PC-3 (cell line): ENCODE results near the gene PANK4. TPM values are rescaled to one million over a fixed set of nuclear protein-coding genes. Genes with fewer than 3 reads are reported as not detected.
"Not testable (repeated sequence)": the region's sequence is repeated elsewhere in the genome, so short reads cannot be mapped to it uniquely, and the experiment has no call there.

ENCODE experiments used
- ATAC-seq: fragments of 200-7000 bp; cut with Tn5 transposase; 2 replicates; pipeline ENCODE4 v1.9.1; 2020; ENCODE audit warnings: mild to moderate bottlenecking, moderate library complexity
- BruUV-seq: library from RNA; stranded (reverse); fragments of 400-500 nt; replicated peaks from 2 replicates; lab custom pipeline; 2021; lab: Mats Ljungman, UMichigan
- CTCF ChIA-PET: fragments of 300-600 bp; sonication (Branson Sonifier 250); formaldehyde crosslinking; loops from one replicate; lab custom pipeline; 2022; ENCODE audit warnings: antibody characterized with exemption; lab: Charles Lee
- POLR2A ChIA-PET: fragments of 300-600 bp; sonication (Branson Sonifier 250); formaldehyde crosslinking; loops from one replicate; lab custom pipeline; 2022; ENCODE audit warnings: antibody characterized with exemption; ENCODE audit not compliant: unreplicated experiment; lab: Charles Lee
- DNase-seq: peaks from one replicate; pipeline ENCODE4 v3.0.0-alpha.2; 2015
- H2AFZ ChIP-seq: fragments of 300-600 bp; sonication (generic); 2 replicates; pipeline ENCODE4 v1.6.0; 2016; ENCODE audit warnings: antibody characterized with exemption, low read length
- H3F3A ChIP-seq: fragments of 300-600 bp; sonication (generic); one replicate; pipeline ENCODE4 v1.6.0; 2017; ENCODE audit warnings: antibody characterized with exemption, low read length, control low read depth, mild to moderate bottlenecking; ENCODE audit not compliant: unreplicated experiment
- H3K27ac ChIP-seq: fragments of 300-600 bp; sonication (generic); 2 replicates; pipeline ENCODE4 v1.5.1; 2016; ENCODE audit warnings: mild to moderate bottlenecking, low read length
- H3K27me3 ChIP-seq: fragments of 300-600 bp; sonication (generic); 2 replicates; pipeline ENCODE4 v1.6.1; 2016; ENCODE audit warnings: low read length, mixed read lengths
- H3K36me3 ChIP-seq: fragments of 300-600 bp; sonication (generic); 2 replicates; pipeline ENCODE4 v1.6.1; 2016; ENCODE audit warnings: low read depth, mixed run types, low read length, mixed read lengths
- H3K4me1 ChIP-seq: fragments of 300-600 bp; sonication (generic); 2 replicates; pipeline ENCODE4 v1.5.1; 2016; ENCODE audit warnings: low read length; ENCODE audit not compliant: insufficient read depth
- H3K4me2 ChIP-seq: fragments of 300-600 bp; sonication (generic); 2 replicates; pipeline ENCODE4 v1.6.0; 2016; ENCODE audit warnings: low read length
- H3K4me3 ChIP-seq: fragments of 300-600 bp; sonication (generic); 2 replicates; pipeline ENCODE4 v1.5.1; 2016; ENCODE audit warnings: mild to moderate bottlenecking, low read length, mixed read lengths
- H3K79me2 ChIP-seq: fragments of 300-600 bp; sonication (generic); 2 replicates; pipeline ENCODE4 v1.6.1; 2017; ENCODE audit warnings: low read length, mixed read lengths
- H3K9ac ChIP-seq: fragments of 300-600 bp; sonication (generic); 2 replicates; pipeline ENCODE4 v1.6.0; 2016; ENCODE audit warnings: mild to moderate bottlenecking, low read length
- H3K9me2 ChIP-seq: fragments of 300-600 bp; sonication (generic); replicated peaks from 2 replicates; pipeline ENCODE4 v1.6.1; 2016; ENCODE audit warnings: mixed run types, low read length, mixed read lengths
- H3K9me3 ChIP-seq: fragments of 300-600 bp; sonication (generic); 2 replicates; pipeline ENCODE4 v1.6.1; 2016; ENCODE audit warnings: low read length, mixed read lengths
- H4K20me1 ChIP-seq: fragments of 300-600 bp; sonication (generic); 2 replicates; pipeline ENCODE4 v1.6.1; 2016; ENCODE audit warnings: low read length, mixed read lengths
- CTCF ChIP-seq: fragments of 300-600 bp; sonication (generic); conservative IDR thresholded peaks from 2 replicates; pipeline ENCODE4 v1.5.1; 2017; ENCODE audit warnings: antibody characterized with exemption, low read depth, mild to moderate bottlenecking, low read length
- EZH2 ChIP-seq: fragments of 300-600 bp; sonication (generic); IDR thresholded peaks from one replicate; pipeline ENCODE4 v1.6.1; 2017; ENCODE audit warnings: antibody characterized with exemption, mild to moderate bottlenecking, low read length; ENCODE audit not compliant: unreplicated experiment
- EZH2phosphoT487 ChIP-seq: fragments of 300-600 bp; sonication (generic); IDR thresholded peaks from 2 replicates; pipeline ENCODE4 v1.6.1; 2018; ENCODE audit warnings: mild to moderate bottlenecking, antibody characterized with exemption, low read length, borderline replicate concordance
- intact Hi-C: fragments of 100-400 bp; cut with micrococcal nuclease; formaldehyde crosslinking; loops from 2 replicates; pipeline ENCODE4 v1.9.0; 2023
- total RNA-seq: library from RNA; depleted of rRNA; stranded (reverse); fragments of >200 nt; gene quantifications from 2 replicates; pipeline ENCODE4 v1.2.3, GENCODE V29; 2014

The PANK4 gene
- total RNA-seq, 1 experiment from 2014 or later = 69.4 TPM

- no peaks in the 10 kb centered on the region for H3K36me3 ChIP-seq
- no peak for DNase-seq
- H4K20me1 ChIP-seq = no peaks in the 10 kb centered on the region
- intact Hi-C loops = no loop called here
- no peak for ATAC-seq
- H3K4me3 ChIP-seq = no peak overlapping the region
- H3K4me2 ChIP-seq = no peak overlapping the region
- no peaks in the 10 kb centered on the region for H3K27me3 ChIP-seq
- no peak overlapping the region for H2AFZ ChIP-seq
- H3K79me2 ChIP-seq = no peaks in the 10 kb centered on the region
- POLR2A ChIA-PET = no interaction called here
- no peak overlapping the region for H3K9ac ChIP-seq
- no peaks in the 10 kb centered on the region for H3K9me2 ChIP-seq
- no TSS peak for BruUV-seq
- no peak for TF ChIP-seq EZH2phosphoT487
- no peak for TF ChIP-seq EZH2
- TF ChIP-seq CTCF = no peak
- CTCF ChIA-PET = no interaction called here
- H3K27ac ChIP-seq = no peak overlapping the region
- no peaks in the 10 kb centered on the region for H3K9me3 ChIP-seq
- H3F3A ChIP-seq = no peaks in the 10 kb centered on the region
- peaks cover 15% of the 10 kb centered on the region for H3K4me1 ChIP-seq
Observed at GRCh38 chr1:2553871-2554620, 27.6 kb upstream of the PANK4 start.

- BruUV-seq, H3K9me2 ChIP-seq, H3K4me2 ChIP-seq, H3K9me3 ChIP-seq, H3K36me3 ChIP-seq, H3K27ac ChIP-seq, POLR2A ChIA-PET, H3K9ac ChIP-seq, H3K27me3 ChIP-seq, H3K79me2 ChIP-seq, DNase-seq, intact Hi-C loops, H4K20me1 ChIP-seq, CTCF ChIA-PET, H2AFZ ChIP-seq, H3K4me3 ChIP-seq, ATAC-seq, H3F3A ChIP-seq: not testable (repeated sequence)
- H3K4me1 ChIP-seq = peaks cover 15% of the 10 kb centered on the region
Observed at GRCh38 chr1:2553076-2553475, 26.7 kb upstream of the PANK4 start.

- TF ChIP-seq EZH2phosphoT487 (no peak), CTCF (no peak), EZH2 (no peak)
- intact Hi-C loops = no loop called here
- no peak overlapping the region for H3K4me3 ChIP-seq
- no peaks in the 10 kb centered on the region for H3F3A ChIP-seq
- ATAC-seq = no peak
- H3K27me3 ChIP-seq = no peaks in the 10 kb centered on the region
- POLR2A ChIA-PET = no interaction called here
- H4K20me1 ChIP-seq = no peaks in the 10 kb centered on the region
- H3K9me2 ChIP-seq = no peaks in the 10 kb centered on the region
- BruUV-seq = no TSS peak
- H3K27ac ChIP-seq = no peak overlapping the region
- H3K4me2 ChIP-seq = no peak overlapping the region
- H3K9me3 ChIP-seq = no peaks in the 10 kb centered on the region
- DNase-seq = no peak
- peaks cover 22% of the 10 kb centered on the region for H3K4me1 ChIP-seq
- H2AFZ ChIP-seq = no peak overlapping the region
- no peak overlapping the region for H3K9ac ChIP-seq
- H3K79me2 ChIP-seq = no peaks in the 10 kb centered on the region
- H3K36me3 ChIP-seq = no peaks in the 10 kb centered on the region
- CTCF ChIA-PET = no interaction called here
Observed at GRCh38 chr1:2552189-2552588, 25.8 kb upstream of the PANK4 start.

- DNase-seq, POLR2A ChIA-PET, H3K9me2 ChIP-seq, H4K20me1 ChIP-seq, H3F3A ChIP-seq, H3K27me3 ChIP-seq, H3K79me2 ChIP-seq, ATAC-seq, H3K27ac ChIP-seq, H2AFZ ChIP-seq, H3K9ac ChIP-seq, H3K9me3 ChIP-seq, intact Hi-C loops, BruUV-seq, H3K4me2 ChIP-seq, CTCF ChIA-PET, H3K36me3 ChIP-seq, H3K4me3 ChIP-seq: not testable (repeated sequence)
- H3K4me1 ChIP-seq = peaks cover 21% of the 10 kb centered on the region
Observed at GRCh38 chr1:2551544-2551943, 25.1 kb upstream of the PANK4 start.

- H3K27ac ChIP-seq, H3F3A ChIP-seq, DNase-seq, H3K9me2 ChIP-seq, H4K20me1 ChIP-seq, H3K27me3 ChIP-seq, H3K79me2 ChIP-seq, H3K36me3 ChIP-seq, BruUV-seq, ATAC-seq, POLR2A ChIA-PET, intact Hi-C loops, CTCF ChIA-PET, H3K4me2 ChIP-seq, H2AFZ ChIP-seq, H3K9me3 ChIP-seq, H3K9ac ChIP-seq, H3K4me3 ChIP-seq: not testable (repeated sequence)
- H3K4me1 ChIP-seq = peaks cover 22% of the 10 kb centered on the region
Observed at GRCh38 chr1:2550309-2550861, 24.0 kb upstream of the PANK4 start.
